Measurements from ENCODE around the gene CACNG7. TPM values are rescaled to one million over a fixed set of nuclear protein-coding genes. Genes with fewer than 3 reads are reported as not detected.

Gene CACNG7
- total and polyA plus RNA-seq, 10 of the 15 experiments (the other 5 are each of a cell fraction or from before 2014, with no cell fraction given) = not detected

DNA sequence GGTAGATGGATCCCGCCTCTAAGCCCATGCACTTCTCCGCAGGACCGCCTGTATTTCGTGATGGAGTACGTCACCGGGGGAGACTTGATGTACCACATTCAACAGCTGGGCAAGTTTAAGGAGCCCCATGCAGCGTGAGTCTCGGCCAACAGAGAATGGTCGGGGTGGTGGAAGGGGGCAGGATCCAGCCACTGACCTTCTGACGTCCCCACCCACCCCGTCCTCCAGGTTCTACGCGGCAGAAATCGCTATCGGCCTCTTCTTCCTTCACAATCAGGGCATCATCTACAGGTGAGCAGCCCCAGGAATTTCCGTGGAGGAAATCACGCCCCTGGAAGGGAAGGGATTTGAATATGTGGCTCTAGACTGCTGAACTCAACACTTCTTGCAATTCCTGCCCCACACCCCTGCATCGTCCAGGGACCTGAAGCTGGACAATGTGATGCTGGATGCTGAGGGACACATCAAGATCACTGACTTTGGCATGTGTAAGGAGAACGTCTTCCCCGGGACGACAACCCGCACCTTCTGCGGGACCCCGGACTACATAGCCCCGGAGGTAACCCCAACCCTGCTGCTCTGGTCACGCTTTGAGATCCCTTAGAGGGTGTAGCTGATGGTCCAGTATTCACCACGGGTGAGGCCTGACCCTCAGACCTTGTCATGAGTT, 8.8 kb upstream of the CACNG7 start:
- no peak overlapping the region for H2AFZ ChIP-seq (ENCODE audit: control insufficient read depth, low read depth, low read length)
- SMC1A ChIA-PET (ENCODE audit: uncharacterized antibody, unreplicated experiment) = no interaction called here
- H3K27ac ChIP-seq (ENCODE audit: control insufficient read depth, insufficient read depth) = no peak overlapping the region
- CTCF ChIA-PET = no interaction called here
- FAIRE-seq = no peak
- H3K36me3 ChIP-seq (ENCODE audit: control insufficient read depth in 2 of 2, insufficient read depth in 2 of 2, low read length in 1 of 2) = no peaks in the 10 kb centered on the region
- RAD21 ChIA-PET (ENCODE audit: unreplicated experiment) = no interaction called here
- in situ Hi-C loops (cut with MboI) (no loop called here), intact Hi-C loops (cut with micrococcal nuclease; ENCODE audit: unreplicated experiment) (no loop called here)
- POLR2A ChIA-PET = no interaction called here
- BruUV-seq (replicated peaks) = no TSS peak
- no peaks in the 10 kb centered on the region for H4K20me1 ChIP-seq (ENCODE audit: control insufficient read depth, insufficient read depth)
- no peak overlapping the region for H3K9ac ChIP-seq (ENCODE audit: control insufficient read depth, insufficient read depth, low read length)
- H3K79me2 ChIP-seq (ENCODE audit: control insufficient read depth, insufficient read depth, low read length) = no peaks in the 10 kb centered on the region
- no peak for ATAC-seq
- DNase-seq (ENCODE audit: low read depth, low spot score) = no peak
- H3K27me3 ChIP-seq (replicated peaks in 1 of 2; ENCODE audit: control insufficient read depth in 2 of 2, insufficient read depth in 2 of 2, low read length in 1 of 2) = no peaks in the 10 kb centered on the region
- no peaks in the 10 kb centered on the region for H3K9me3 ChIP-seq (replicated peaks; ENCODE audit: control insufficient read depth, insufficient read depth, low read length)
- no peak overlapping the region for H3K4me3 ChIP-seq
- H3K4me2 ChIP-seq (ENCODE audit: control insufficient read depth, insufficient read depth) = no peak overlapping the region
- TF ChIP-seq, protein P1, sequence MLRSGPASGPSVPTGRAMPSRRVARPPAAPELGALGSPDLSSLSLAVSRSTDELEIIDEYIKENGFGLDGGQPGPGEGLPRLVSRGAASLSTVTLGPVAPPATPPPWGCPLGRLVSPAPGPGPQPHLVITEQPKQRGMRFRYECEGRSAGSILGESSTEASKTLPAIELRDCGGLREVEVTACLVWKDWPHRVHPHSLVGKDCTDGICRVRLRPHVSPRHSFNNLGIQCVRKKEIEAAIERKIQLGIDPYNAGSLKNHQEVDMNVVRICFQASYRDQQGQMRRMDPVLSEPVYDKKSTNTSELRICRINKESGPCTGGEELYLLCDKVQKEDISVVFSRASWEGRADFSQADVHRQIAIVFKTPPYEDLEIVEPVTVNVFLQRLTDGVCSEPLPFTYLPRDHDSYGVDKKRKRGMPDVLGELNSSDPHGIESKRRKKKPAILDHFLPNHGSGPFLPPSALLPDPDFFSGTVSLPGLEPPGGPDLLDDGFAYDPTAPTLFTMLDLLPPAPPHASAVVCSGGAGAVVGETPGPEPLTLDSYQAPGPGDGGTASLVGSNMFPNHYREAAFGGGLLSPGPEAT (IDR thresholded peaks at IDR 0.05; ENCODE audit: low read depth) = no peak
- TF ChIP-seq SMARCA5 (IDR thresholded peaks at IDR 0.05) (no peak), CHD4 (IDR thresholded peaks at IDR 0.05) (no peak), PML (IDR thresholded peaks at IDR 0.05; ENCODE audit: low read length) (no peak), PAX5 (IDR thresholded peaks at IDR 0.05; ENCODE audit: borderline replicate concordance, low read depth, low read length) (no peak), MTA3 (IDR thresholded peaks at IDR 0.05; ENCODE audit: borderline replicate concordance, low read length) (no peak), NR2F1 (conservative IDR thresholded peaks at IDR 0.05) (no peak)
- TF ChIP-seq, protein P2, sequence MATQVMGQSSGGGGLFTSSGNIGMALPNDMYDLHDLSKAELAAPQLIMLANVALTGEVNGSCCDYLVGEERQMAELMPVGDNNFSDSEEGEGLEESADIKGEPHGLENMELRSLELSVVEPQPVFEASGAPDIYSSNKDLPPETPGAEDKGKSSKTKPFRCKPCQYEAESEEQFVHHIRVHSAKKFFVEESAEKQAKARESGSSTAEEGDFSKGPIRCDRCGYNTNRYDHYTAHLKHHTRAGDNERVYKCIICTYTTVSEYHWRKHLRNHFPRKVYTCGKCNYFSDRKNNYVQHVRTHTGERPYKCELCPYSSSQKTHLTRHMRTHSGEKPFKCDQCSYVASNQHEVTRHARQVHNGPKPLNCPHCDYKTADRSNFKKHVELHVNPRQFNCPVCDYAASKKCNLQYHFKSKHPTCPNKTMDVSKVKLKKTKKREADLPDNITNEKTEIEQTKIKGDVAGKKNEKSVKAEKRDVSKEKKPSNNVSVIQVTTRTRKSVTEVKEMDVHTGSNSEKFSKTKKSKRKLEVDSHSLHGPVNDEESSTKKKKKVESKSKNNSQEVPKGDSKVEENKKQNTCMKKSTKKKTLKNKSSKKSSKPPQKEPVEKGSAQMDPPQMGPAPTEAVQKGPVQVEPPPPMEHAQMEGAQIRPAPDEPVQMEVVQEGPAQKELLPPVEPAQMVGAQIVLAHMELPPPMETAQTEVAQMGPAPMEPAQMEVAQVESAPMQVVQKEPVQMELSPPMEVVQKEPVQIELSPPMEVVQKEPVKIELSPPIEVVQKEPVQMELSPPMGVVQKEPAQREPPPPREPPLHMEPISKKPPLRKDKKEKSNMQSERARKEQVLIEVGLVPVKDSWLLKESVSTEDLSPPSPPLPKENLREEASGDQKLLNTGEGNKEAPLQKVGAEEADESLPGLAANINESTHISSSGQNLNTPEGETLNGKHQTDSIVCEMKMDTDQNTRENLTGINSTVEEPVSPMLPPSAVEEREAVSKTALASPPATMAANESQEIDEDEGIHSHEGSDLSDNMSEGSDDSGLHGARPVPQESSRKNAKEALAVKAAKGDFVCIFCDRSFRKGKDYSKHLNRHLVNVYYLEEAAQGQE (IDR thresholded peaks at IDR 0.05; ENCODE audit: low read depth, low read length) = no peak
- WGBS (ENCODE audit: insufficient coverage, insufficient replicate concordance, low lambda C conversion rate, missing lambda C conversion rate) = 59% methylated on average over 27 of the region's 27 CpGs
- no peaks in the 10 kb centered on the region for H3K4me1 ChIP-seq (ENCODE audit: control insufficient read depth, insufficient read depth, low read length)

Measured in GM12878 (cell line).